ENCODE data around the gene RMC1. TPM values are rescaled to one million over a fixed set of nuclear protein-coding genes. Genes with fewer than 3 reads are reported as not detected.

The RMC1 gene
- total RNA-seq, 1 donor from 2014 or later = 28.9 TPM

DNA sequence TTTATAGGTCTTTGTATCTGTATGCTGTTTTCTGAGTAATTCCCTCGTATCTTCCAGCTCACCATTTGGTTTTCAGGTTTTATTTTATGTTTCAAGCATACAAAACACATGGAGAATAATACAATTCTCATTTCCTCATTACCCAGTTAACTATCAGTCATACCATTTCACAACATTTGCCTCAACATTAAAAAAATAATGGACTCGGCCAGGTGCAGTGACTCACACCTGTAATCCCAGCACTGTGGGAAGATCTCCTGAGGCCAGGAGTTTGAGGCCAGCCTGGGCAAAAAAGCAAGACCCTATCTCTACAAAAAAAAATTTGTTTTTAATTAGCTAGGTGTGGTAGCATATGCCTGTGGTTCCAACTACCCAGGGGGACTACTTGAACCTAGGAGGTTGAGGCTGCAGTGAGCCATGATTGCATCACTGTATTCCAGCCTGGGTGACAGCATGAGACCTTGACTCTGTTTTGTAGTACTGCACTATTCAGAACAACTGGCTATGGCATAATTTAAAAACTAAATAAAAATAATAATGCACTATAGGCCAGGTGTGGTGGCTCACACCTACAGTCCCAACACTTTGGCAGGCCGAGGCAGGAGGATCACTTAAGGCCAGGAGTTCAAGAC, 62.7 kb downstream of the RMC1 start:
- Mint-ChIP-seq H3K36me3 (ENCODE audit: low read depth) (peaks cover 33% of the 10 kb centered on the region), H3K9me3 (no peaks in the 10 kb centered on the region)
- TF ChIP-seq, protein P1, sequence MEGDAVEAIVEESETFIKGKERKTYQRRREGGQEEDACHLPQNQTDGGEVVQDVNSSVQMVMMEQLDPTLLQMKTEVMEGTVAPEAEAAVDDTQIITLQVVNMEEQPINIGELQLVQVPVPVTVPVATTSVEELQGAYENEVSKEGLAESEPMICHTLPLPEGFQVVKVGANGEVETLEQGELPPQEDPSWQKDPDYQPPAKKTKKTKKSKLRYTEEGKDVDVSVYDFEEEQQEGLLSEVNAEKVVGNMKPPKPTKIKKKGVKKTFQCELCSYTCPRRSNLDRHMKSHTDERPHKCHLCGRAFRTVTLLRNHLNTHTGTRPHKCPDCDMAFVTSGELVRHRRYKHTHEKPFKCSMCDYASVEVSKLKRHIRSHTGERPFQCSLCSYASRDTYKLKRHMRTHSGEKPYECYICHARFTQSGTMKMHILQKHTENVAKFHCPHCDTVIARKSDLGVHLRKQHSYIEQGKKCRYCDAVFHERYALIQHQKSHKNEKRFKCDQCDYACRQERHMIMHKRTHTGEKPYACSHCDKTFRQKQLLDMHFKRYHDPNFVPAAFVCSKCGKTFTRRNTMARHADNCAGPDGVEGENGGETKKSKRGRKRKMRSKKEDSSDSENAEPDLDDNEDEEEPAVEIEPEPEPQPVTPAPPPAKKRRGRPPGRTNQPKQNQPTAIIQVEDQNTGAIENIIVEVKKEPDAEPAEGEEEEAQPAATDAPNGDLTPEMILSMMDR (conservative IDR thresholded peaks at IDR 0.05) = no peak

DNA sequence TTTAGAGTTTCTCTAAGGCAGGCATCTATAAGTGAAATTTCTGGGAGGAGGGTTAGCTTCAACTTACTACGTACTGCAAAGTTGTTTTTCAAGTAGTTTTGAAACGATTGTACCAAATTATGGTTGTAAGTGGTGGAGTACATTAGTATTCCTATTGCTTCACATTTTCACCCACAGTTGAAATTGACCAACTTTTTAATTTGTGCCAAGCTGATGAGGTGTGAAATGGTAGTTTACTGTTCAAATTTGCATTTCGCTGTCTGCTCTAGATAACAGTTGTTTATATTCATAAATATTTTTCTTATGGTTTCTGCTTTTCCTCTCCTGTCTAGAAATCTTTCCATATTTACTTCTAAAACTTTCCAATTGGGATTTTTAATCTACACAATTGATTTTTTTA, 64.4 kb downstream of the RMC1 start:
- Mint-ChIP-seq H3K27me3 (ENCODE audit: low read depth) (no peaks in the 10 kb centered on the region), H3K9me3 (no peaks in the 10 kb centered on the region), H3K4me1 (no peaks in the 10 kb centered on the region), H3K27ac (ENCODE audit: unreplicated experiment) (no peak overlapping the region), H3K36me3 (ENCODE audit: low read depth) (peaks cover 30% of the 10 kb centered on the region), H3K4me3 (no peak overlapping the region)
- no peak for DNase-seq (ENCODE audit: low read depth, low spot score)
- TF ChIP-seq, protein P1 (conservative IDR thresholded peaks at IDR 0.05) = no peak

More for the DNA sequence above, 62.7 kb downstream of the RMC1 start:
- no peaks in the 10 kb centered on the region for H3K4me1 Mint-ChIP-seq
- H3K4me3 Mint-ChIP-seq = no peak overlapping the region
- no peak for DNase-seq (ENCODE audit: low read depth, low spot score)
- no peaks in the 10 kb centered on the region for H3K27me3 Mint-ChIP-seq (ENCODE audit: low read depth)
- H3K27ac Mint-ChIP-seq (ENCODE audit: unreplicated experiment) = peak overlapping the region; percentile 70

DNA sequence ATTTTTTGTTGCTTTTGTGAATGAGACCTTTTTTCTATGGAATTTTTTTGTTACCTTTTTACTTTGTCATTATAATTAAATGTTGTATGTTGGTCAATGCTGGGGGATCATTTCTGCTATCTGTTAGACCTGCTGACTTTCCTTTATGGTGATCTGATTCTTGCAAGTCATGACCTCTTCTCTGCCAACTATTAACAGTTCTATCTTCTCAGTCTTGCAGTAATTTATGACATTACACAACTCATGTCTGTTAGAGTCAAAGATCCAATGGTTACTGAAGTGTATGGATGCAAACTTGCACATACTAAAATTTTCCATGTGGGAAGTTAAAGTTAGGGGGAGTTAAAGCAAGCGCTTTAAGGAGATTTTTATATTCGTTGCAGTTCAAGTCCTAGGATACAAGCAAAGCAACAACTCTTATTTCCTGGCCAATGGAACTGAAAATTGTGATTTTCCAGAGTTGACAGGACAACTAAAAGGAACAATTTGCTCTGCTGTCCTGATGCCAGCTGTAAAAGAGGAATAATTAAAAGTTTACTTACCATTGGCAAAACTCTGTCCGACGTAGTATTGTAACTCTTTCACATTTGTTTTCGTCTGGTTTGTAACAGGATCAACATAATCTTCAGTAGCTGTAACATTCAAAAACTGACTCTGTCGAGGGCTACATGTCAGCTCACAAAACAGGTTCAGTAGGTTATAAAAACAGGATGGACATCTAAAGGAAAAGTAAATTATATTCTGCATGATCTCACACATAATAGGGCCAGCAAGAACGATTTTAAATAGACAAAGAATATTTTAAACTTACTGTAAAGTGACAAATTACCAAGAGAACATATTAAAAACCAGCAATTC, 65.2 kb downstream of the RMC1 start:
- H3K36me3 Mint-ChIP-seq (ENCODE audit: low read depth) = peaks cover 27% of the 10 kb centered on the region

DNA sequence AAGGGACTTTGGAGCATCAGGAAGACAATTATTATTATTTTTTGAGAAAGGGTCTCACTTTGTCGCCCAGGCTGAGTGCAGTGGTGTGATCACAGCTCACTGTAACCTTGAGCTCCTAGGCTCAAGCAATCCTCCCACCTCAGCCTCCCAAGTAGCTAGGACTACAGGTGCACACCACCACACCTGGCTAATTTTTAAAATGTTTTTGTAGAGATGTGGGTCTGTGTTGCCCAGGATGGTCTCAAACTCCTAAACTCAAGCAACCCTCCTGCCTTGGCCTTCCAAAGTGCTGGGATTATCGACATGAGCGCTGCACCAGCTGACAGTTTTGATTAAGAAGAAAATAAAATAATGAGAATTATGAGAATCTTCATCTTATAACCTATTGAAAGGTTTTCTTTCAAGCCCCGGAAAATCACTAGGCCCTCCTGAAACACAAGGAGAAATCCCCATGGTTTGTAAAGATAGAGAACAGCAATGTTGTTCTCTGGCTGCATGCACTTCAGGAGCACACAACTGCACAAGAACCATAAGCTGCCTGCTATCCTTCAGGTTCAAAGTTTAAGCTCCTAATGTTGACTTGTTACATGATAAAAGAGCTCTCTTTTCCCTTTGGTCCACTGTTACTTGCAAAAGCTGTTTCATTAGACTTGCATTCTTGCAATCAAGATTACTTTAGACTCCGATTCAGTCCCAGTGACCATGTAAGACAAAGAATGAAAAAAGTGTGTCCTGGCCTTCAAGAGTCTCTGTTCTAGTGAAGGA, 66.2 kb downstream of the RMC1 start:
- no peak for DNase-seq (ENCODE audit: low read depth, low spot score)
- no peaks in the 10 kb centered on the region for H3K27me3 Mint-ChIP-seq (ENCODE audit: low read depth)
- TF ChIP-seq, protein P1 (conservative IDR thresholded peaks at IDR 0.05) = no peak
- no peak overlapping the region for H3K4me3 Mint-ChIP-seq
- peaks cover 5% of the 10 kb centered on the region for H3K4me1 Mint-ChIP-seq
- H3K9me3 Mint-ChIP-seq = no peaks in the 10 kb centered on the region
- H3K36me3 Mint-ChIP-seq (ENCODE audit: low read depth) = peaks cover 24% of the 10 kb centered on the region
- no peak overlapping the region for H3K27ac Mint-ChIP-seq (ENCODE audit: unreplicated experiment)

More for the DNA sequence above, 65.2 kb downstream of the RMC1 start:
- Mint-ChIP-seq H3K4me3 (no peak overlapping the region), H3K9me3 (no peaks in the 10 kb centered on the region), H3K4me1 (peaks cover under 1% of the 10 kb centered on the region), H3K27ac (ENCODE audit: unreplicated experiment) (no peak overlapping the region), H3K27me3 (ENCODE audit: low read depth) (no peaks in the 10 kb centered on the region)
- no peak for DNase-seq (ENCODE audit: low read depth, low spot score)
- TF ChIP-seq, protein P1 (conservative IDR thresholded peaks at IDR 0.05) = no peak

DNA sequence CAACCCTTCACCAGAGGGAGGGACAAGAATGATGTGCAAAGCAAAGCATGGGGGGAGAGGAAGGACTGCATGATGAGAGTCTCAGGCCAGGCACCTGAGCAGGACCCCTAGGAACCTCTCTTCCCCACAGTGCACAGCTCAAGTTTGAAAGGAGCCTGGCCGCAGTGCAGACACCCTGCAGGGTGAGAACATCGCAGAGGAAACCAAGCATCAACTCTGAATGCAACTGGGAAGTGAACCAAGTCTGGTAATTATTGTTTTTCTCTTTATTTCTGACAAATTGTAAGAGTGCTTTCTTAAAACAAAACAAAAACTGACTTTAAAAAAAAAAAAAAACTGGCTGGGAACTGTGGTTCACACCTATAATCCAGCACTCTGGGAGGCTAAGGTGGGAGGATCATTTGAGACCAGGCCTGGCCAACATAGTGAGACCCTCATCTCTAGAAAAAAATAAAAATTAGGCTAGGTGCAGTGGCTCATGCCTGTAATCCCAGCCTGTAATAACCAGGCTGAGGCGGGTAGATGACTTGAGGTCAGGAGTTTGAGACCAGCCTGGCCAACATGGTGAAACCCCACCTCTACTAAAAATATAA, 67.7 kb downstream of the RMC1 start:
- TF ChIP-seq, protein P1 (conservative IDR thresholded peaks at IDR 0.05) = no peak
- H3K4me1 Mint-ChIP-seq = peaks cover 12% of the 10 kb centered on the region
- H3K36me3 Mint-ChIP-seq (ENCODE audit: low read depth) = peaks cover 20% of the 10 kb centered on the region
- no peak overlapping the region for H3K27ac Mint-ChIP-seq (ENCODE audit: unreplicated experiment)
- H3K9me3 Mint-ChIP-seq = no peaks in the 10 kb centered on the region
- no peaks in the 10 kb centered on the region for H3K27me3 Mint-ChIP-seq (ENCODE audit: low read depth)
- H3K4me3 Mint-ChIP-seq = no peak overlapping the region
- DNase-seq (ENCODE audit: low read depth, low spot score) = no peak

All from neural crest cell (in vitro differentiated cells).